ENCODE measurements around the gene IFT27. TPM values are rescaled to one million over a fixed set of nuclear protein-coding genes. Genes with fewer than 3 reads are reported as not detected.

The IFT27 gene
- total and polyA plus RNA-seq, 2 of the 4 experiments (the other 2 are of a cell fraction), result 14.5 to 26.9 TPM

- Histone ChIP-seq H2AK5ac (ENCODE audit: low read depth, low read length) (no peak overlapping the region), H3K23ac (ENCODE audit: low read depth, low read length) (no peak overlapping the region), H3K27me3 (ENCODE audit: control insufficient read depth, insufficient read depth, low read length) (peaks cover 38% of the 10 kb centered on the region), H3K4me2 (ENCODE audit: low read depth, low read length) (no peak overlapping the region), H3K4me3 (ENCODE audit: insufficient read depth, low read depth, low read length) (no peak overlapping the region), H3K9me3 (ENCODE audit: control insufficient read depth, insufficient read depth, low read length) (no peaks in the 10 kb centered on the region), H3K4me1 (ENCODE audit: control insufficient read depth, insufficient read depth, low read length) (no peaks in the 10 kb centered on the region), H3K56ac (ENCODE audit: extremely low read depth, insufficient read depth, low read length) (no peak overlapping the region), H3K9ac (ENCODE audit: low read depth, low read length) (no peak overlapping the region), H3K79me1 (ENCODE audit: low read depth in 1 of 2, low read length in 2 of 2) (no peaks in the 10 kb centered on the region), H3K9me1 (ENCODE audit: insufficient read depth, low read length) (no peaks in the 10 kb centered on the region), H2AFZ (replicated peaks; ENCODE audit: low read length, poor library complexity) (no peak overlapping the region), H3K18ac (ENCODE audit: low read depth, low read length) (no peak overlapping the region), H2AK9ac (replicated peaks; ENCODE audit: low read depth, low read length, poor library complexity) (no peak overlapping the region), H4K8ac (ENCODE audit: low read depth in 2 of 2, low read length in 2 of 2) (no peak overlapping the region), H2BK120ac (ENCODE audit: low read depth, low read length) (no peak overlapping the region), H3K4ac (ENCODE audit: low read depth, low read length) (no peak overlapping the region), H4K5ac (ENCODE audit: low read depth, low read length) (no peak overlapping the region), H2BK20ac (ENCODE audit: low read depth, low read length) (no peak overlapping the region), H3K27ac (ENCODE audit: insufficient read depth, low read length) (no peak overlapping the region), H4K20me1 (ENCODE audit: insufficient read depth, low read length) (no peaks in the 10 kb centered on the region), H3K36me3 (ENCODE audit: control insufficient read depth, insufficient read depth, low read length) (no peaks in the 10 kb centered on the region), H2BK15ac (ENCODE audit: low read depth, low read length) (no peak overlapping the region), H2BK5ac (ENCODE audit: low read depth, low read length, poor library complexity, severe bottlenecking) (no peak overlapping the region), H3K14ac (replicated peaks; ENCODE audit: low read depth, low read length) (no peak overlapping the region), H4K91ac (ENCODE audit: insufficient read depth, low read depth, low read length) (no peak overlapping the region)
- intact Hi-C loops (cut with micrococcal nuclease), result no loop called here
- no peak for ATAC-seq (ENCODE audit: low read depth)
- ChIA-PET CTCF (no interaction called here), POLR2A (ENCODE audit: unreplicated experiment) (no interaction called here)
- no TSS peak for BruUV-seq (replicated peaks)
- in situ Hi-C loops (cut with MboI; ENCODE audit: low sequenced_read_pairs), result no loop called here
- no peak for DNase-seq
- 70% methylated on average over 5 of the region's 13 CpGs; no CpG with 5 or more reads in 1 of the 2 experiments for WGBS, 2 experiments (ENCODE audit: extremely low coverage in 2 of 2, insufficient read length in 1 of 2)
- dilution Hi-C loops (cut with HindIII; ENCODE audit: low sequenced_read_pairs, unreplicated experiment), result no loop called here
- TF ChIP-seq SMC3 (IDR thresholded peaks at IDR 0.05; ENCODE audit: low read depth, low read length) (no peak), RFX5 (IDR thresholded peaks at IDR 0.05; ENCODE audit: low read depth, low read length) (no peak), USF2 (IDR thresholded peaks at IDR 0.05; ENCODE audit: low read depth, low read length) (no peak), NFE2L2 (IDR thresholded peaks at IDR 0.05; ENCODE audit: low read depth, low read length) (no peak), RCOR1 (IDR thresholded peaks at IDR 0.05; ENCODE audit: insufficient replicate concordance, low read length) (no peak), BHLHE40 (IDR thresholded peaks at IDR 0.05; ENCODE audit: low read depth, low read length) (no peak), FOS (IDR thresholded peaks at IDR 0.05; ENCODE audit: low read depth, low read length) (no peak), MXI1 (IDR thresholded peaks at IDR 0.05; ENCODE audit: borderline replicate concordance, low read depth, low read length) (no peak), POLR2A (IDR thresholded peaks at IDR 0.05; ENCODE audit: low read depth, low read length) (no peak), MAFK (IDR thresholded peaks at IDR 0.05; ENCODE audit: low read depth, low read length) (no peak), ELK1 (IDR thresholded peaks at IDR 0.05; ENCODE audit: borderline replicate concordance, low read depth, low read length) (no peak), CEBPB (IDR thresholded peaks at IDR 0.05; ENCODE audit: low read depth, low read length) (no peak), MAZ (IDR thresholded peaks at IDR 0.05; ENCODE audit: borderline replicate concordance, low read depth, low read length) (no peak), RAD21 (IDR thresholded peaks at IDR 0.05; ENCODE audit: low read length) (no peak), CHD1 (IDR thresholded peaks at IDR 0.05; ENCODE audit: low read depth, low read length) (no peak), CTCF (conservative IDR thresholded peaks at IDR 0.05; ENCODE audit: low read depth, low read length) (no peak)
Measured at GRCh38 chr22:36744791-36745190, 31.1 kb downstream of the IFT27 start.

All from IMR-90 (cell line).